ENCODE measurements around the gene OPN5. TPM values are rescaled to one million over a fixed set of nuclear protein-coding genes. Genes with fewer than 3 reads are reported as not detected.

The OPN5 gene
- polyA plus RNA-seq, 1 of the 3 experiments (the other 2 are of a cell fraction) = not detected

DNA sequence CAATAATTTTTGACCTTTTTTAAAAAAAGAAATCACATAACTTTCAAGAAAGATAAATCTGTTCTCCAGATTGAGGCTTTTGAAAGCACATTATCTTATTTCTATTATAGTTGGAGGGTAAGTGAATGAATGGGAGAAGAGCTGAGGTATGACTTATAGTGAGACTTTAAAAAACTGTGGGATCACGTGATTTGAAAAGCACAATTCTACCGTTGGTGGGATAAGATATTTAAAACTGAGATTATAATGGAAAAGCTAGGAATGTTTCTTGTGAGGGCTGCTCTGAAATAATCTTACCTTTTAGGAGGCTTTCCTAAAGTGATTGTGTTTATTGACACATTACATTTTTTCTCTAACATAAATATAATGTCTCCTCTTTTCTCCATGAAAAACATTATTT, 9.5 kb upstream of the OPN5 start:
- WGBS (ENCODE audit: low lambda C conversion rate) = 8% methylated on average over 2 of the region's 2 CpGs
- H3K9me3 ChIP-seq = no peaks in the 10 kb centered on the region
- TF ChIP-seq, protein P1, sequence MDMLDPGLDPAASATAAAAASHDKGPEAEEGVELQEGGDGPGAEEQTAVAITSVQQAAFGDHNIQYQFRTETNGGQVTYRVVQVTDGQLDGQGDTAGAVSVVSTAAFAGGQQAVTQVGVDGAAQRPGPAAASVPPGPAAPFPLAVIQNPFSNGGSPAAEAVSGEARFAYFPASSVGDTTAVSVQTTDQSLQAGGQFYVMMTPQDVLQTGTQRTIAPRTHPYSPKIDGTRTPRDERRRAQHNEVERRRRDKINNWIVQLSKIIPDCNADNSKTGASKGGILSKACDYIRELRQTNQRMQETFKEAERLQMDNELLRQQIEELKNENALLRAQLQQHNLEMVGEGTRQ (IDR thresholded peaks at IDR 0.05; ENCODE audit: borderline replicate concordance, low read depth, low read length) = no peak
- TF ChIP-seq RCOR1 (IDR thresholded peaks at IDR 0.05; ENCODE audit: low read length) (no peak), TAF1 (IDR thresholded peaks at IDR 0.05; ENCODE audit: borderline replicate concordance, low read depth, low read length) (no peak)
- no peak overlapping the region for H3K4me3 ChIP-seq (ENCODE audit: low read depth in 2 of 2, low read length in 1 of 2)
- no peaks in the 10 kb centered on the region for H3K36me3 ChIP-seq (replicated peaks in 1 of 2; ENCODE audit: control insufficient read depth in 1 of 2, insufficient read depth in 2 of 2, low read length in 1 of 2)
- no peak overlapping the region for H3K27ac ChIP-seq (ENCODE audit: low read depth in 2 of 2, low read length in 1 of 2)
- H3K79me2 ChIP-seq (ENCODE audit: insufficient read depth) = no peaks in the 10 kb centered on the region
- H3K4me2 ChIP-seq = no peak overlapping the region
- POLR2A ChIA-PET = no interaction called here
- H3K27me3 ChIP-seq (ENCODE audit: insufficient read depth) = peaks cover 29% of the 10 kb centered on the region; the same call in 1 of the 2 replicates
- no peak for DNase-seq
- no peaks in the 10 kb centered on the region for H3F3A ChIP-seq (replicated peaks; ENCODE audit: insufficient read depth)
- no peaks in the 10 kb centered on the region for H3K4me1 ChIP-seq (ENCODE audit: control insufficient read depth in 1 of 2, insufficient read depth in 2 of 2, low read depth in 1 of 2, low read length in 1 of 2)
- H4K20me1 ChIP-seq (ENCODE audit: insufficient read depth) = no peaks in the 10 kb centered on the region
- no peak overlapping the region for H2AFZ ChIP-seq (ENCODE audit: low read depth)
- no peak overlapping the region for H3K9ac ChIP-seq
- CTCF ChIA-PET = interaction anchor here (0.9 kb wide), 1 partner anchor 141 kb away, joined by 4 read pairs; no protein-coding TSS in a partner anchor
- H3K9me2 ChIP-seq = no peaks in the 10 kb centered on the region

DNA sequence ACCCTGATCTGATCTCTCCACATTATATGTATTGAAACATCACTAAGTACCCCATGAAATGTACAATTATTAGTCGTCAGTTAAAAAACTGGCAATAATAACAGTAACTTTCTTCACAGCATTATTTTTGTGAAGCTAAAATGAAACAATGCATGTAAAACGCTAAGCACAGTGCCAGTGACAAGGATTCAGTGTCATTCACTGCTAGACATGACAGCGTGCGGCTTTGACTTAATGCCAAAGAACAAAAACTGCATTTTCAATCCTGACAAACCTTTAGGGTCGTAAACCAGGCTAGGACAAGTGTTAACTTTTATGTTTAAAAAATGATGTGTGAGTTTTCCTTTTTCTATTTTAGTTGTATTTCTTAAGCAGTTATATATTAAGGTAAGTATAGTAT, 8.8 kb upstream of the OPN5 start:
- Histone ChIP-seq H3K9ac (no peak overlapping the region), H3K36me3 (replicated peaks in 1 of 2; ENCODE audit: control insufficient read depth in 1 of 2, insufficient read depth in 2 of 2, low read length in 1 of 2) (no peaks in the 10 kb centered on the region), H3K4me2 (no peak overlapping the region), H3K9me3 (no peaks in the 10 kb centered on the region), H3K27me3 (ENCODE audit: insufficient read depth) (peaks cover 29% of the 10 kb centered on the region; the same call in 1 of the 2 replicates), H3K79me2 (ENCODE audit: insufficient read depth) (no peaks in the 10 kb centered on the region), H4K20me1 (ENCODE audit: insufficient read depth) (no peaks in the 10 kb centered on the region), H3K9me2 (no peaks in the 10 kb centered on the region), H2AFZ (ENCODE audit: low read depth) (no peak overlapping the region), H3K4me3 (ENCODE audit: low read depth in 2 of 2, low read length in 1 of 2) (no peak overlapping the region), H3K27ac (ENCODE audit: low read depth in 2 of 2, low read length in 1 of 2) (no peak overlapping the region), H3K4me1 (ENCODE audit: control insufficient read depth in 1 of 2, insufficient read depth in 2 of 2, low read depth in 1 of 2, low read length in 1 of 2) (no peaks in the 10 kb centered on the region), H3F3A (replicated peaks; ENCODE audit: insufficient read depth) (no peaks in the 10 kb centered on the region)
- TF ChIP-seq, protein P2, sequence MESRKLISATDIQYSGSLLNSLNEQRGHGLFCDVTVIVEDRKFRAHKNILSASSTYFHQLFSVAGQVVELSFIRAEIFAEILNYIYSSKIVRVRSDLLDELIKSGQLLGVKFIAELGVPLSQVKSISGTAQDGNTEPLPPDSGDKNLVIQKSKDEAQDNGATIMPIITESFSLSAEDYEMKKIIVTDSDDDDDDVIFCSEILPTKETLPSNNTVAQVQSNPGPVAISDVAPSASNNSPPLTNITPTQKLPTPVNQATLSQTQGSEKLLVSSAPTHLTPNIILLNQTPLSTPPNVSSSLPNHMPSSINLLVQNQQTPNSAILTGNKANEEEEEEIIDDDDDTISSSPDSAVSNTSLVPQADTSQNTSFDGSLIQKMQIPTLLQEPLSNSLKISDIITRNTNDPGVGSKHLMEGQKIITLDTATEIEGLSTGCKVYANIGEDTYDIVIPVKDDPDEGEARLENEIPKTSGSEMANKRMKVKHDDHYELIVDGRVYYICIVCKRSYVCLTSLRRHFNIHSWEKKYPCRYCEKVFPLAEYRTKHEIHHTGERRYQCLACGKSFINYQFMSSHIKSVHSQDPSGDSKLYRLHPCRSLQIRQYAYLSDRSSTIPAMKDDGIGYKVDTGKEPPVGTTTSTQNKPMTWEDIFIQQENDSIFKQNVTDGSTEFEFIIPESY (IDR thresholded peaks at IDR 0.05; ENCODE audit: borderline replicate concordance, low read depth) = no peak
- TF ChIP-seq FOSL2 (IDR thresholded peaks at IDR 0.05; ENCODE audit: borderline replicate concordance, low read depth) (no peak), TEAD4 (IDR thresholded peaks at IDR 0.05; ENCODE audit: borderline replicate concordance, insufficient read depth) (no peak), JUND (IDR thresholded peaks at IDR 0.05) (no peak)
- ChIA-PET CTCF (no interaction called here), POLR2A (no interaction called here)
- DNase-seq = no peak
- 5% methylated on average over 5 of the region's 5 CpGs for WGBS (ENCODE audit: low lambda C conversion rate)

Data from SK-N-SH (cell line).